Fibroblast of lung (primary cell): ENCODE results near the gene SYNE1. TPM values are rescaled to one million over a fixed set of nuclear protein-coding genes. Genes with fewer than 3 reads are reported as not detected.

Experiments used
- DNase-seq, 2 donors: peaks; one replicate each; pipeline versions ENCODE4 v3.0.0 to v3.0.0-alpha.2; 2010; ENCODE audit warnings: low read depth in 2 of 2
- H2AFZ ChIP-seq: 2 replicates; pipeline ENCODE4 v1.5.1; 2012; ENCODE audit warnings: low read length, control low read depth, inconsistent platforms
- H3K27ac ChIP-seq: 2 replicates; pipeline ENCODE4 v1.5.1; 2011; ENCODE audit warnings: low read length, control low read depth; ENCODE audit not compliant: insufficient read depth
- H3K27me3 ChIP-seq: 2 replicates; pipeline ENCODE4 v1.5.1; 2011; ENCODE audit warnings: mild to moderate bottlenecking, low read length; ENCODE audit not compliant: control insufficient read depth, insufficient read depth
- H3K36me3 ChIP-seq: 2 replicates; pipeline ENCODE4 v1.5.1; 2011; ENCODE audit warnings: low read length; ENCODE audit not compliant: control insufficient read depth, insufficient read depth
- H3K4me1 ChIP-seq: 2 replicates; pipeline ENCODE4 v1.5.1; 2011; ENCODE audit warnings: low read length; ENCODE audit not compliant: control insufficient read depth, insufficient read depth; ENCODE audit errors: extremely low read depth
- H3K4me2 ChIP-seq: 2 replicates; pipeline ENCODE4 v1.5.1; 2011; ENCODE audit warnings: low read length, control low read depth; ENCODE audit not compliant: insufficient read depth; ENCODE audit errors: extremely low read depth
- H3K4me3 ChIP-seq, 4 experiments: fragments of 200-600 bp in 1 of 4; sonication (generic) in 1 of 4; replicated peaks in 1 of 4; 2 replicates each; pipeline ENCODE4 v1.5.1; 2011 to 2016; ENCODE audit warnings: low read length in 4 of 4, low read depth in 3 of 4, mild to moderate bottlenecking in 3 of 4, control low read depth in 2 of 4, inconsistent platforms in 1 of 4, mixed read lengths in 1 of 4; ENCODE audit not compliant: insufficient read depth in 1 of 4; ENCODE audit errors: control extremely low read depth in 1 of 4
- H3K79me2 ChIP-seq: 2 replicates; pipeline ENCODE4 v1.5.1; 2012; ENCODE audit warnings: mild to moderate bottlenecking, low read length, inconsistent platforms; ENCODE audit not compliant: control insufficient read depth, insufficient read depth
- H3K9ac ChIP-seq: 2 replicates; pipeline ENCODE4 v1.5.1; 2011; ENCODE audit warnings: mild to moderate bottlenecking, low read length, control low read depth; ENCODE audit not compliant: insufficient read depth
- H3K9me3 ChIP-seq: 2 replicates; pipeline ENCODE4 v1.5.1; 2012; ENCODE audit warnings: low read depth, low read length; ENCODE audit not compliant: control insufficient read depth, insufficient read depth
- H4K20me1 ChIP-seq: 2 replicates; pipeline ENCODE4 v1.5.1; 2011; ENCODE audit warnings: low read length; ENCODE audit not compliant: control insufficient read depth, insufficient read depth; ENCODE audit errors: extremely low read depth
- EZH2 ChIP-seq: IDR thresholded peaks from 2 replicates; pipeline ENCODE4 v1.5.1; 2012; ENCODE audit warnings: low read length, control low read depth, mild to moderate bottlenecking; ENCODE audit errors: missing control alignments
- polyA plus RNA-seq, 2 donors: library from polyadenylated mRNA; depleted of rRNA in 1 of 2; stranded (reverse) in 1 of 2; unstranded in 1 of 2; fragments of >200 nt; gene quantifications; 2 replicates each; pipeline ENCODE4 v1.2.1, GENCODE V29; 2011 to 2012; ENCODE audit warnings: missing spikeins in 1 of 2
- total RNA-seq: library from RNA; depleted of rRNA; stranded (reverse); fragments of >200 nt; gene quantifications from 2 replicates; pipeline ENCODE4 v1.2.1, GENCODE V29; 2014
- TF ChIP-seq, protein P1 (sequence below), 2 donors: IDR thresholded peaks in 1 of 2; conservative IDR thresholded peaks in 1 of 2; 1 replicate in 1 of 2; 2 replicates in 1 of 2; pipeline ENCODE4 v1.5.1; 2011 to 2012; ENCODE audit warnings: low read length in 2 of 2, control low read depth in 1 of 2, inconsistent platforms in 1 of 2, low read depth in 1 of 2, mild to moderate bottlenecking in 1 of 2

Gene SYNE1
- total and polyA plus RNA-seq, 2 donors (not counting 1 experiment from before 2014, with no cell fraction given), result 21.7 to 219 TPM

- Histone ChIP-seq H3K9me3 (no peaks in the 10 kb centered on the region), H4K20me1 (no peaks in the 10 kb centered on the region), H3K4me1 (no peaks in the 10 kb centered on the region), H2AFZ (no peak overlapping the region), H3K9ac (no peak overlapping the region), H3K4me2 (no peak overlapping the region), H3K27ac (no peak overlapping the region), H3K79me2 (no peaks in the 10 kb centered on the region), H3K4me3 (no peak overlapping the region), H3K27me3 (no peaks in the 10 kb centered on the region), H3K36me3 (peaks cover 1% of the 10 kb centered on the region)
- DNase-seq, result no peak
- no peak for TF ChIP-seq EZH2
- TF ChIP-seq, protein P1, sequence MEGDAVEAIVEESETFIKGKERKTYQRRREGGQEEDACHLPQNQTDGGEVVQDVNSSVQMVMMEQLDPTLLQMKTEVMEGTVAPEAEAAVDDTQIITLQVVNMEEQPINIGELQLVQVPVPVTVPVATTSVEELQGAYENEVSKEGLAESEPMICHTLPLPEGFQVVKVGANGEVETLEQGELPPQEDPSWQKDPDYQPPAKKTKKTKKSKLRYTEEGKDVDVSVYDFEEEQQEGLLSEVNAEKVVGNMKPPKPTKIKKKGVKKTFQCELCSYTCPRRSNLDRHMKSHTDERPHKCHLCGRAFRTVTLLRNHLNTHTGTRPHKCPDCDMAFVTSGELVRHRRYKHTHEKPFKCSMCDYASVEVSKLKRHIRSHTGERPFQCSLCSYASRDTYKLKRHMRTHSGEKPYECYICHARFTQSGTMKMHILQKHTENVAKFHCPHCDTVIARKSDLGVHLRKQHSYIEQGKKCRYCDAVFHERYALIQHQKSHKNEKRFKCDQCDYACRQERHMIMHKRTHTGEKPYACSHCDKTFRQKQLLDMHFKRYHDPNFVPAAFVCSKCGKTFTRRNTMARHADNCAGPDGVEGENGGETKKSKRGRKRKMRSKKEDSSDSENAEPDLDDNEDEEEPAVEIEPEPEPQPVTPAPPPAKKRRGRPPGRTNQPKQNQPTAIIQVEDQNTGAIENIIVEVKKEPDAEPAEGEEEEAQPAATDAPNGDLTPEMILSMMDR (conservative IDR thresholded peaks at IDR 0.05 in 1 of 2, IDR thresholded peaks at IDR 0.05 in 1 of 2; ENCODE audit: low read depth in 1 of 2, low read length in 2 of 2), result no peak
Measured at GRCh38 chr6:152123076-152123475, 514.1 kb downstream of the SYNE1 start.

GRCh38 chr6:152122434-152122833 is 514.7 kb downstream of the SYNE1 start:
- H3K4me1 ChIP-seq, result no peaks in the 10 kb centered on the region
- no peak overlapping the region for H3K4me2 ChIP-seq
- H3K4me3 ChIP-seq, result no peak overlapping the region
- H3K9ac ChIP-seq, result no peak overlapping the region
- H3K36me3 ChIP-seq, result peaks cover 1% of the 10 kb centered on the region
- no peak for TF ChIP-seq EZH2
- TF ChIP-seq, protein P1 (conservative IDR thresholded peaks at IDR 0.05 in 1 of 2, IDR thresholded peaks at IDR 0.05 in 1 of 2; ENCODE audit: low read depth in 1 of 2, low read length in 2 of 2), result no peak
- no peak overlapping the region for H3K27ac ChIP-seq
- no peak overlapping the region for H2AFZ ChIP-seq
- no peaks in the 10 kb centered on the region for H3K27me3 ChIP-seq
- no peaks in the 10 kb centered on the region for H4K20me1 ChIP-seq
- no peak for DNase-seq
- no peaks in the 10 kb centered on the region for H3K79me2 ChIP-seq
- no peaks in the 10 kb centered on the region for H3K9me3 ChIP-seq

DNA sequence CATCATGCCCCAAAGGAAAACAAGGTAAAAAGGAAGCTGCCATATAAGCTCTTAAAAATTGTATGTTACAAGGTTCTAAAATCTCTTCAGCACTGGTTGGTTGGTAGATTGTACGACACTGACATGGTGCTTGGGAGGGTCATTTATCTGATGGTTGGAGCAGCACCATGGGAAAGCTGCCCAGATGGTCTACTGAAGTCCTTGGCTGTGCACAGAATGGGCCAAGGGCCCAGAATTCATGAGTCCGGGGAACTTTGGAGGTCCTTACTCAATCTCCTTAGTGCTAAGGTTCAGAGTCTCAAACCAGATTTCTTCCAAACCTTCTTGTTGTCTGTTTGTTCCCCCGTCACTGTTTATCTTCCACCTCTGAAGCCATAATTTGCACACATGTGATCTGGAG is 515.3 kb downstream of the SYNE1 start:
- Histone ChIP-seq H3K9me3 (no peaks in the 10 kb centered on the region), H4K20me1 (no peaks in the 10 kb centered on the region), H3K4me3 (no peak overlapping the region), H3K27me3 (no peaks in the 10 kb centered on the region), H3K27ac (no peak overlapping the region), H3K4me1 (no peaks in the 10 kb centered on the region), H3K36me3 (peaks cover 1% of the 10 kb centered on the region), H3K4me2 (no peak overlapping the region), H3K79me2 (no peaks in the 10 kb centered on the region), H2AFZ (no peak overlapping the region), H3K9ac (no peak overlapping the region)
- no peak for TF ChIP-seq EZH2
- TF ChIP-seq, protein P1 (conservative IDR thresholded peaks at IDR 0.05 in 1 of 2, IDR thresholded peaks at IDR 0.05 in 1 of 2; ENCODE audit: low read depth in 1 of 2, low read length in 2 of 2), result no peak
- peak in 1 of 2 donors; percentile 13 for DNase-seq
